ENCODE results near the gene C12orf54. TPM values are rescaled to one million over a fixed set of nuclear protein-coding genes. Genes with fewer than 3 reads are reported as not detected.
"Not testable (repeated sequence)": the region's sequence is repeated elsewhere in the genome, so short reads cannot be mapped to it uniquely, and the experiment has no call there.

Gene C12orf54
- total RNA-seq, 1 experiment from 2014 or later: not detected

- TF ChIP-seq E2F5 (CRISPR knock-in tag; IDR thresholded peaks at IDR 0.05) (no peak), NR2C2 (CRISPR knock-in tag; IDR thresholded peaks at IDR 0.05) (no peak)
- TF ChIP-seq, protein P1, sequence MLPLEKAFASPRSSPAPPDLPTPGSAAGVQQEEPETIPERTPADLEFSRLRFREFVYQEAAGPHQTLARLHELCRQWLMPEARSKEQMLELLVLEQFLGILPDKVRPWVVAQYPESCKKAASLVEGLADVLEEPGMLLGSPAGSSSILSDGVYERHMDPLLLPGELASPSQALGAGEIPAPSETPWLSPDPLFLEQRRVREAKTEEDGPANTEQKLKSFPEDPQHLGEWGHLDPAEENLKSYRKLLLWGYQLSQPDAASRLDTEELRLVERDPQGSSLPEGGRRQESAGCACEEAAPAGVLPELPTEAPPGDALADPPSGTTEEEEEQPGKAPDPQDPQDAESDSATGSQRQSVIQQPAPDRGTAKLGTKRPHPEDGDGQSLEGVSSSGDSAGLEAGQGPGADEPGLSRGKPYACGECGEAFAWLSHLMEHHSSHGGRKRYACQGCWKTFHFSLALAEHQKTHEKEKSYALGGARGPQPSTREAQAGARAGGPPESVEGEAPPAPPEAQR (CRISPR knock-in tag; IDR thresholded peaks at IDR 0.05): no peak
- TF ChIP-seq, protein P2, sequence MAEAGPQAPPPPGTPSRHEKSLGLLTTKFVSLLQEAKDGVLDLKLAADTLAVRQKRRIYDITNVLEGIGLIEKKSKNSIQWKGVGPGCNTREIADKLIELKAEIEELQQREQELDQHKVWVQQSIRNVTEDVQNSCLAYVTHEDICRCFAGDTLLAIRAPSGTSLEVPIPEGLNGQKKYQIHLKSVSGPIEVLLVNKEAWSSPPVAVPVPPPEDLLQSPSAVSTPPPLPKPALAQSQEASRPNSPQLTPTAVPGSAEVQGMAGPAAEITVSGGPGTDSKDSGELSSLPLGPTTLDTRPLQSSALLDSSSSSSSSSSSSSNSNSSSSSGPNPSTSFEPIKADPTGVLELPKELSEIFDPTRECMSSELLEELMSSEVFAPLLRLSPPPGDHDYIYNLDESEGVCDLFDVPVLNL (CRISPR knock-in tag; IDR thresholded peaks at IDR 0.05; ENCODE audit: borderline replicate concordance, low read depth): no peak
- TF ChIP-seq, protein P3, sequence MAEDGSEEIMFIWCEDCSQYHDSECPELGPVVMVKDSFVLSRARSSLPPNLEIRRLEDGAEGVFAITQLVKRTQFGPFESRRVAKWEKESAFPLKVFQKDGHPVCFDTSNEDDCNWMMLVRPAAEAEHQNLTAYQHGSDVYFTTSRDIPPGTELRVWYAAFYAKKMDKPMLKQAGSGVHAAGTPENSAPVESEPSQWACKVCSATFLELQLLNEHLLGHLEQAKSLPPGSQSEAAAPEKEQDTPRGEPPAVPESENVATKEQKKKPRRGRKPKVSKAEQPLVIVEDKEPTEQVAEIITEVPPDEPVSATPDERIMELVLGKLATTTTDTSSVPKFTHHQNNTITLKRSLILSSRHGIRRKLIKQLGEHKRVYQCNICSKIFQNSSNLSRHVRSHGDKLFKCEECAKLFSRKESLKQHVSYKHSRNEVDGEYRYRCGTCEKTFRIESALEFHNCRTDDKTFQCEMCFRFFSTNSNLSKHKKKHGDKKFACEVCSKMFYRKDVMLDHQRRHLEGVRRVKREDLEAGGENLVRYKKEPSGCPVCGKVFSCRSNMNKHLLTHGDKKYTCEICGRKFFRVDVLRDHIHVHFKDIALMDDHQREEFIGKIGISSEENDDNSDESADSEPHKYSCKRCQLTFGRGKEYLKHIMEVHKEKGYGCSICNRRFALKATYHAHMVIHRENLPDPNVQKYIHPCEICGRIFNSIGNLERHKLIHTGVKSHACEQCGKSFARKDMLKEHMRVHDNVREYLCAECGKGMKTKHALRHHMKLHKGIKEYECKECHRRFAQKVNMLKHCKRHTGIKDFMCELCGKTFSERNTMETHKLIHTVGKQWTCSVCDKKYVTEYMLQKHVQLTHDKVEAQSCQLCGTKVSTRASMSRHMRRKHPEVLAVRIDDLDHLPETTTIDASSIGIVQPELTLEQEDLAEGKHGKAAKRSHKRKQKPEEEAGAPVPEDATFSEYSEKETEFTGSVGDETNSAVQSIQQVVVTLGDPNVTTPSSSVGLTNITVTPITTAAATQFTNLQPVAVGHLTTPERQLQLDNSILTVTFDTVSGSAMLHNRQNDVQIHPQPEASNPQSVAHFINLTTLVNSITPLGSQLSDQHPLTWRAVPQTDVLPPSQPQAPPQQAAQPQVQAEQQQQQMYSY (CRISPR knock-in tag; IDR thresholded peaks at IDR 0.05): no peak
Measured at GRCh38 chr12:48473061-48473460, 9.2 kb upstream of the C12orf54 start (continued).

GRCh38 chr12:48474497-48474896 is 7.8 kb upstream of the C12orf54 start:
- H3K4me3 Mint-ChIP-seq; POLR2A ChIA-PET; ATAC-seq; CTCF ChIA-PET; H3K4me1 Mint-ChIP-seq; H3K27ac Mint-ChIP-seq; DNase-seq (ENCODE audit: low spot score): not testable (repeated sequence)
- Mint-ChIP-seq H3K27me3 (ENCODE audit: low read depth) (peaks cover 40% of the 10 kb centered on the region), H3K36me3 (peaks cover 38% of the 10 kb centered on the region), H3K9me3 (peaks cover 70% of the 10 kb centered on the region)

- peaks cover 4% of the 10 kb centered on the region; the same call in 1 of the 2 replicates for H3K4me1 Mint-ChIP-seq
- no peak for ATAC-seq
- H3K27ac Mint-ChIP-seq: no peak overlapping the region
- no peak for DNase-seq (ENCODE audit: low spot score)
- ChIA-PET POLR2A (no interaction called here), CTCF (no interaction called here)
- peaks cover 21% of the 10 kb centered on the region for H3K27me3 Mint-ChIP-seq (ENCODE audit: low read depth)
- no peaks in the 10 kb centered on the region for H3K36me3 Mint-ChIP-seq
- H3K4me3 Mint-ChIP-seq: no peak overlapping the region
- peaks cover 33% of the 10 kb centered on the region for H3K9me3 Mint-ChIP-seq
- TF ChIP-seq ZNF138 (CRISPR knock-in tag; conservative IDR thresholded peaks at IDR 0.05): no peak
- no peak for TF ChIP-seq ZNF121 (CRISPR knock-in tag; IDR thresholded peaks at IDR 0.05)
- no peak for TF ChIP-seq SMAD3 (CRISPR knock-in tag; IDR thresholded peaks at IDR 0.05; ENCODE audit: borderline replicate concordance)
- TF ChIP-seq ZNF423 (CRISPR knock-in tag; IDR thresholded peaks at IDR 0.05): no peak
- no peak for TF ChIP-seq ZNF671 (CRISPR knock-in tag; IDR thresholded peaks at IDR 0.05)
- no peak for TF ChIP-seq EMX1 (CRISPR knock-in tag; IDR thresholded peaks at IDR 0.05)
- no peak for TF ChIP-seq GRHL2 (CRISPR knock-in tag; IDR thresholded peaks at IDR 0.05; ENCODE audit: insufficient replicate concordance, severe bottlenecking)
- TF ChIP-seq, protein P4, sequence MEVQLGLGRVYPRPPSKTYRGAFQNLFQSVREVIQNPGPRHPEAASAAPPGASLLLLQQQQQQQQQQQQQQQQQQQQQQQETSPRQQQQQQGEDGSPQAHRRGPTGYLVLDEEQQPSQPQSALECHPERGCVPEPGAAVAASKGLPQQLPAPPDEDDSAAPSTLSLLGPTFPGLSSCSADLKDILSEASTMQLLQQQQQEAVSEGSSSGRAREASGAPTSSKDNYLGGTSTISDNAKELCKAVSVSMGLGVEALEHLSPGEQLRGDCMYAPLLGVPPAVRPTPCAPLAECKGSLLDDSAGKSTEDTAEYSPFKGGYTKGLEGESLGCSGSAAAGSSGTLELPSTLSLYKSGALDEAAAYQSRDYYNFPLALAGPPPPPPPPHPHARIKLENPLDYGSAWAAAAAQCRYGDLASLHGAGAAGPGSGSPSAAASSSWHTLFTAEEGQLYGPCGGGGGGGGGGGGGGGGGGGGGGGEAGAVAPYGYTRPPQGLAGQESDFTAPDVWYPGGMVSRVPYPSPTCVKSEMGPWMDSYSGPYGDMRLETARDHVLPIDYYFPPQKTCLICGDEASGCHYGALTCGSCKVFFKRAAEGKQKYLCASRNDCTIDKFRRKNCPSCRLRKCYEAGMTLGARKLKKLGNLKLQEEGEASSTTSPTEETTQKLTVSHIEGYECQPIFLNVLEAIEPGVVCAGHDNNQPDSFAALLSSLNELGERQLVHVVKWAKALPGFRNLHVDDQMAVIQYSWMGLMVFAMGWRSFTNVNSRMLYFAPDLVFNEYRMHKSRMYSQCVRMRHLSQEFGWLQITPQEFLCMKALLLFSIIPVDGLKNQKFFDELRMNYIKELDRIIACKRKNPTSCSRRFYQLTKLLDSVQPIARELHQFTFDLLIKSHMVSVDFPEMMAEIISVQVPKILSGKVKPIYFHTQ (CRISPR knock-in tag; IDR thresholded peaks at IDR 0.05): no peak
- TF ChIP-seq, protein P5, sequence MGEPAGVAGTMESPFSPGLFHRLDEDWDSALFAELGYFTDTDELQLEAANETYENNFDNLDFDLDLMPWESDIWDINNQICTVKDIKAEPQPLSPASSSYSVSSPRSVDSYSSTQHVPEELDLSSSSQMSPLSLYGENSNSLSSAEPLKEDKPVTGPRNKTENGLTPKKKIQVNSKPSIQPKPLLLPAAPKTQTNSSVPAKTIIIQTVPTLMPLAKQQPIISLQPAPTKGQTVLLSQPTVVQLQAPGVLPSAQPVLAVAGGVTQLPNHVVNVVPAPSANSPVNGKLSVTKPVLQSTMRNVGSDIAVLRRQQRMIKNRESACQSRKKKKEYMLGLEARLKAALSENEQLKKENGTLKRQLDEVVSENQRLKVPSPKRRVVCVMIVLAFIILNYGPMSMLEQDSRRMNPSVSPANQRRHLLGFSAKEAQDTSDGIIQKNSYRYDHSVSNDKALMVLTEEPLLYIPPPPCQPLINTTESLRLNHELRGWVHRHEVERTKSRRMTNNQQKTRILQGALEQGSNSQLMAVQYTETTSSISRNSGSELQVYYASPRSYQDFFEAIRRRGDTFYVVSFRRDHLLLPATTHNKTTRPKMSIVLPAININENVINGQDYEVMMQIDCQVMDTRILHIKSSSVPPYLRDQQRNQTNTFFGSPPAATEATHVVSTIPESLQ (CRISPR knock-in tag; IDR thresholded peaks at IDR 0.05): no peak
- no peak for TF ChIP-seq TEAD1 (CRISPR knock-in tag; IDR thresholded peaks at IDR 0.05)
- no peak for TF ChIP-seq ZNF532 (CRISPR knock-in tag; IDR thresholded peaks at IDR 0.05; ENCODE audit: borderline replicate concordance)
Measured at GRCh38 chr12:48482930-48483329, 632 bp downstream of the C12orf54 start.

All from WTC11 (cell line).